ENCODE data around the gene NQO1.

Gene NQO1

GRCh38 chr16:69724414-69724873, 1.9 kb downstream of the NQO1 start:
- peaks cover 78% of the 10 kb centered on the region for H3K79me2 ChIP-seq (ENCODE audit: control insufficient read depth, insufficient read depth, low read length, unreplicated experiment)
- peak overlapping the region; percentile 87 for H3K4me3 ChIP-seq (ENCODE audit: low read depth, low read length)
- H2AFZ ChIP-seq (ENCODE audit: low read length, unreplicated experiment) = no peak overlapping the region
- H3K4me1 ChIP-seq (ENCODE audit: control insufficient read depth, insufficient read depth, low read length, unreplicated experiment) = peaks cover 23% of the 10 kb centered on the region
- H3K27me3 ChIP-seq (ENCODE audit: insufficient read depth, low read length) = no peaks in the 10 kb centered on the region
- peak overlapping the region; percentile 96; the same call in 1 of the 2 replicates for H3K27ac ChIP-seq (ENCODE audit: low read depth, low read length)
- H3K36me3 ChIP-seq (ENCODE audit: insufficient read depth, low read length) = peaks cover 15% of the 10 kb centered on the region

GRCh38 chr16:69721441-69721957, 4.9 kb downstream of the NQO1 start:
- Histone ChIP-seq H3K4me3 (ENCODE audit: low read depth, low read length) (no peak overlapping the region), H3K27me3 (ENCODE audit: insufficient read depth, low read length) (no peaks in the 10 kb centered on the region), H2AFZ (ENCODE audit: low read length, unreplicated experiment) (no peak overlapping the region), H3K4me1 (ENCODE audit: control insufficient read depth, insufficient read depth, low read length, unreplicated experiment) (peaks cover 7% of the 10 kb centered on the region), H3K79me2 (ENCODE audit: control insufficient read depth, insufficient read depth, low read length, unreplicated experiment) (peaks cover 72% of the 10 kb centered on the region), H3K36me3 (ENCODE audit: insufficient read depth, low read length) (peaks cover 30% of the 10 kb centered on the region), H3K27ac (ENCODE audit: low read depth, low read length) (no peak overlapping the region)

- H2AFZ ChIP-seq (ENCODE audit: low read length, unreplicated experiment) = no peak overlapping the region
- peaks cover 30% of the 10 kb centered on the region for H3K36me3 ChIP-seq (ENCODE audit: insufficient read depth, low read length)
- no peaks in the 10 kb centered on the region for H3K27me3 ChIP-seq (ENCODE audit: insufficient read depth, low read length)
- H3K79me2 ChIP-seq (ENCODE audit: control insufficient read depth, insufficient read depth, low read length, unreplicated experiment) = peaks cover 70% of the 10 kb centered on the region
- no peak overlapping the region for H3K4me3 ChIP-seq (ENCODE audit: low read depth, low read length)
- H3K27ac ChIP-seq (ENCODE audit: low read depth, low read length) = no peak overlapping the region
- peaks cover 7% of the 10 kb centered on the region for H3K4me1 ChIP-seq (ENCODE audit: control insufficient read depth, insufficient read depth, low read length, unreplicated experiment)
Observed at GRCh38 chr16:69720822-69721430, 5.4 kb downstream of the NQO1 start.

DNA sequence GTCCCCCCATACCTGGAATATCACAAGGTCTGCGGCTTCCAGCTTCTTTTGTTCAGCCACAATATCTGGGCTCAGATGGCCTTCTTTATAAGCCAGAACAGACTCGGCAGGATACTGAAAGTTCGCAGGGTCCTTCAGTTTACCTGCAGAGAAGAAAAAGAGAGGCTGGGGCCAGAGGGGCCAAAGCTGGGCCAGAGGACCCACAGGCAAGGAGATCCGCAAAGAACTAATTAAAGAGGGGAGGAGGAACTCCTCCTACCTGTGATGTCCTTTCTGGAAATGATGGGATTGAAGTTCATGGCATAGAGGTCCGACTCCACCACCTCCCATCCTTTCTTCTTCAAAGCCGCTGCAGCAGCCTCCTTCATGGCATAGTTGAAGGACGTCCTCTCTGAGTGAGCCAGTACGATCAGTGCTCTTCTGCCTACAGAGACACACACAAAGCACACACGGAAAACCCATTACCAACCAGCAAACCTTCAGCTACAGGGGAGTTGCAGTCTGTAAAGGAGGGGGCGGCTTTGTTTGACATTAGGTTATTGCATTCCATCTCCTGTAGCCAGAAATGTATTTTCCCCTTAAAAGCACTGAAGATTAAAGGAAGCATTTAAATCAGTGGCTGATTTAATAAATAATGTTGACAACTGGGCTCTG, 8.1 kb downstream of the NQO1 start:
- H3K4me3 ChIP-seq (ENCODE audit: low read depth, low read length) = no peak overlapping the region
- no peak overlapping the region for H3K27ac ChIP-seq (ENCODE audit: low read depth, low read length)
- peaks cover 40% of the 10 kb centered on the region for H3K36me3 ChIP-seq (ENCODE audit: insufficient read depth, low read length)
- peaks cover 5% of the 10 kb centered on the region for H3K4me1 ChIP-seq (ENCODE audit: control insufficient read depth, insufficient read depth, low read length, unreplicated experiment)
- no peaks in the 10 kb centered on the region for H3K27me3 ChIP-seq (ENCODE audit: insufficient read depth, low read length)
- H2AFZ ChIP-seq (ENCODE audit: low read length, unreplicated experiment) = no peak overlapping the region
- H3K79me2 ChIP-seq (ENCODE audit: control insufficient read depth, insufficient read depth, low read length, unreplicated experiment) = peaks cover 43% of the 10 kb centered on the region

GRCh38 chr16:69717066-69717465, 9.3 kb downstream of the NQO1 start:
- Histone ChIP-seq H2AFZ (ENCODE audit: low read length, unreplicated experiment) (no peak overlapping the region), H3K27ac (ENCODE audit: low read depth, low read length) (no peak overlapping the region), H3K79me2 (ENCODE audit: control insufficient read depth, insufficient read depth, low read length, unreplicated experiment) (peaks cover 31% of the 10 kb centered on the region), H3K4me1 (ENCODE audit: control insufficient read depth, insufficient read depth, low read length, unreplicated experiment) (peaks cover 17% of the 10 kb centered on the region), H3K36me3 (ENCODE audit: insufficient read depth, low read length) (peaks cover 44% of the 10 kb centered on the region), H3K27me3 (ENCODE audit: insufficient read depth, low read length) (no peaks in the 10 kb centered on the region), H3K4me3 (ENCODE audit: low read depth, low read length) (no peak overlapping the region)

- Histone ChIP-seq H2AFZ (ENCODE audit: low read length, unreplicated experiment) (no peak overlapping the region), H3K27me3 (ENCODE audit: insufficient read depth, low read length) (no peaks in the 10 kb centered on the region), H3K27ac (ENCODE audit: low read depth, low read length) (0 out of 2 replicates have a peak overlapping the region, but pooled peaks have one; percentile 15), H3K4me3 (ENCODE audit: low read depth, low read length) (no peak overlapping the region), H3K79me2 (ENCODE audit: control insufficient read depth, insufficient read depth, low read length, unreplicated experiment) (no peaks in the 10 kb centered on the region), H3K36me3 (ENCODE audit: insufficient read depth, low read length) (peaks cover 39% of the 10 kb centered on the region), H3K4me1 (ENCODE audit: control insufficient read depth, insufficient read depth, low read length, unreplicated experiment) (peaks cover 26% of the 10 kb centered on the region)
Observed at GRCh38 chr16:69712914-69713581, 13.3 kb downstream of the NQO1 start.

- no peaks in the 10 kb centered on the region for H3K79me2 ChIP-seq (ENCODE audit: control insufficient read depth, insufficient read depth, low read length, unreplicated experiment)
- no peak overlapping the region for H3K4me3 ChIP-seq (ENCODE audit: low read depth, low read length)
- H3K4me1 ChIP-seq (ENCODE audit: control insufficient read depth, insufficient read depth, low read length, unreplicated experiment) = peaks cover 26% of the 10 kb centered on the region
- no peak overlapping the region for H2AFZ ChIP-seq (ENCODE audit: low read length, unreplicated experiment)
- H3K27me3 ChIP-seq (ENCODE audit: insufficient read depth, low read length) = no peaks in the 10 kb centered on the region
- H3K36me3 ChIP-seq (ENCODE audit: insufficient read depth, low read length) = peaks cover 34% of the 10 kb centered on the region
- peak overlapping the region; percentile 50 for H3K27ac ChIP-seq (ENCODE audit: low read depth, low read length)
Observed at GRCh38 chr16:69712277-69712676, 14.1 kb downstream of the NQO1 start.

DNA sequence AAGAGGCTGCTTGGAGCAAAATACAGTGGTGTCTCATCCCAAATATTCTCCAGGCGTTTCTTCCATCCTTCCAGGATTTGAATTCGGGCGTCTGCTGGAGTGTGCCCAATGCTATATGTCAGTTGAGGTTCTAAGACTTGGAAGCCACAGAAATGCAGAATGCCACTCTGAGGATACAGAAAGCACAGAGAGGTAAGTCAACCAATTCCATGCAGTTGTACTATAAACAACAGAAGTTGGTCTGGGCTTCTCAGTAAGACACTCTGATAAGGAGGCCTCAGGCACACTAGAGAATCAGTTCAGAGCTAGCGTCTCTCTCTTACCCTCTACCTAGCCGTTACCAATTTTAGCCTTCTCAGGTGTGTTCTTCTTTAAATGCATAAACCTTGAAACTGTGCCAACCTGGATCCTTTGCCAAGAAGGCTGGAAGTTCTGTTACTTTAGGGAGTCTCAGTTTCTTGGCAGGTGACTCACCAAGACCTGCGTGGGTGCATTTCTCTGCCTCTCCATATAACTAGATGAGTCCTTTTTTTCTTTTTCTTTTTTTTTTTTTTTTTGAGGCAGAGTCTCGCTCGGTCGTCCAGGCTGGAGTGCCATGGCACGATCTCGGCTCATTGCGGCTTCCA, 15.1 kb downstream of the NQO1 start:
- H2AFZ ChIP-seq (ENCODE audit: low read length, unreplicated experiment) = no peak overlapping the region
- peak overlapping the region; percentile 50 for H3K27ac ChIP-seq (ENCODE audit: low read depth, low read length)
- no peak overlapping the region for H3K4me3 ChIP-seq (ENCODE audit: low read depth, low read length)
- H3K79me2 ChIP-seq (ENCODE audit: control insufficient read depth, insufficient read depth, low read length, unreplicated experiment) = no peaks in the 10 kb centered on the region
- H3K27me3 ChIP-seq (ENCODE audit: insufficient read depth, low read length) = no peaks in the 10 kb centered on the region
- peaks cover 29% of the 10 kb centered on the region for H3K36me3 ChIP-seq (ENCODE audit: insufficient read depth, low read length)
- H3K4me1 ChIP-seq (ENCODE audit: control insufficient read depth, insufficient read depth, low read length, unreplicated experiment) = peaks cover 26% of the 10 kb centered on the region

GRCh38 chr16:69709456-69710084, 16.8 kb downstream of the NQO1 start:
- peaks cover 20% of the 10 kb centered on the region for H3K36me3 ChIP-seq (ENCODE audit: insufficient read depth, low read length)
- no peak overlapping the region for H2AFZ ChIP-seq (ENCODE audit: low read length, unreplicated experiment)
- no peaks in the 10 kb centered on the region for H3K27me3 ChIP-seq (ENCODE audit: insufficient read depth, low read length)
- H3K27ac ChIP-seq (ENCODE audit: low read depth, low read length) = no peak overlapping the region
- H3K79me2 ChIP-seq (ENCODE audit: control insufficient read depth, insufficient read depth, low read length, unreplicated experiment) = no peaks in the 10 kb centered on the region
- H3K4me3 ChIP-seq (ENCODE audit: low read depth, low read length) = no peak overlapping the region
- H3K4me1 ChIP-seq (ENCODE audit: control insufficient read depth, insufficient read depth, low read length, unreplicated experiment) = peaks cover 26% of the 10 kb centered on the region

All from ACC112 (cell line).